PC-9 (cell line): ENCODE data around the gene USF3. TPM values are rescaled to one million over a fixed set of nuclear protein-coding genes. Genes with fewer than 3 reads are reported as not detected.

Source experiments
- BruUV-seq: library from RNA; stranded (reverse); fragments of 400-500 nt; replicated peaks from 2 replicates; lab custom pipeline; 2021; lab: Mats Ljungman, UMichigan
- CTCF ChIA-PET: fragments of 300-600 bp; sonication (Branson Sonifier 250); formaldehyde crosslinking; loops from one replicate; lab custom pipeline; 2022; ENCODE audit warnings: antibody characterized with exemption; lab: Charles Lee
- POLR2A ChIA-PET: fragments of 300-600 bp; sonication (Branson Sonifier 250); formaldehyde crosslinking; loops from one replicate; lab custom pipeline; 2022; ENCODE audit warnings: antibody characterized with exemption; ENCODE audit not compliant: unreplicated experiment; lab: Charles Lee
- DNase-seq, 2 experiments: peaks; one replicate each; pipeline versions ENCODE4 v3.0.0 to v3.0.0-alpha.2; 2015 to 2022; ENCODE audit warnings: mixed read lengths in 1 of 2
- H2AFZ ChIP-seq: fragments of 200-600 bp; sonication (generic); 2 replicates; pipeline ENCODE4 v1.8.1; 2017; ENCODE audit warnings: antibody characterized with exemption
- H3F3A ChIP-seq: fragments of 200-600 bp; sonication (generic); 2 replicates; pipeline ENCODE4 v1.8.1; 2017; ENCODE audit warnings: antibody characterized with exemption, mild to moderate bottlenecking, low read depth; ENCODE audit not compliant: insufficient read depth
- H3K27ac ChIP-seq: fragments of 200-600 bp; sonication (generic); 2 replicates; pipeline ENCODE4 v1.6.1; 2016; ENCODE audit warnings: mixed run types
- H3K27me3 ChIP-seq: fragments of 200-600 bp; sonication (generic); 2 replicates; pipeline ENCODE4 v1.6.1; 2016; ENCODE audit warnings: low read depth, mixed run types; ENCODE audit not compliant: insufficient read depth
- H3K36me3 ChIP-seq: fragments of 200-600 bp; sonication (generic); 2 replicates; pipeline ENCODE4 v1.6.1; 2016; ENCODE audit warnings: low read depth, mixed run types
- H3K4me1 ChIP-seq: fragments of 200-600 bp; sonication (generic); replicated peaks from 2 replicates; pipeline ENCODE4 v1.6.1; 2016; ENCODE audit warnings: mixed run types; ENCODE audit not compliant: insufficient read depth
- H3K4me2 ChIP-seq: fragments of 200-600 bp; sonication (generic); 2 replicates; pipeline ENCODE4 v1.6.1; 2017; ENCODE audit warnings: mixed run types
- H3K4me3 ChIP-seq: fragments of 200-600 bp; sonication (generic); 2 replicates; pipeline ENCODE4 v1.6.1; 2016; ENCODE audit warnings: mixed run types
- H3K79me2 ChIP-seq: fragments of 200-600 bp; sonication (generic); 2 replicates; pipeline ENCODE4 v1.6.1; 2017; ENCODE audit warnings: low read depth, mixed run types
- H3K9me2 ChIP-seq: fragments of 200-600 bp; sonication (generic); 2 replicates; pipeline ENCODE4 v1.8.1; 2017; ENCODE audit warnings: mild to moderate bottlenecking; ENCODE audit not compliant: insufficient read depth
- H3K9me3 ChIP-seq: fragments of 200-600 bp; sonication (generic); 2 replicates; pipeline ENCODE4 v1.8.1; 2016; ENCODE audit warnings: low read depth; ENCODE audit not compliant: insufficient read depth
- H4K20me1 ChIP-seq: fragments of 200-600 bp; sonication (generic); 2 replicates; pipeline ENCODE4 v1.8.1; 2017; ENCODE audit not compliant: insufficient read depth
- CTCF ChIP-seq: fragments of 200-600 bp; sonication (generic); conservative IDR thresholded peaks from 2 replicates; pipeline ENCODE4 v1.6.1; 2017; ENCODE audit warnings: mixed run types, antibody characterized with exemption, mild to moderate bottlenecking, moderate library complexity
- EZH2 ChIP-seq: fragments of 200-600 bp; sonication (generic); IDR thresholded peaks from 2 replicates; pipeline ENCODE4 v1.8.0; 2017; ENCODE audit warnings: antibody characterized with exemption, low read depth
- intact Hi-C: fragments of 100-400 bp; cut with micrococcal nuclease; formaldehyde crosslinking; loops from one replicate; pipeline ENCODE4 v1.10.0; 2022; ENCODE audit not compliant: unreplicated experiment
- total RNA-seq: library from RNA; stranded (reverse); gene quantifications from 2 replicates; pipeline ENCODE4 v1.2.3, GENCODE V29; 2021

The USF3 gene
- total RNA-seq, 1 experiment from 2014 or later = 12.8 TPM

DNA sequence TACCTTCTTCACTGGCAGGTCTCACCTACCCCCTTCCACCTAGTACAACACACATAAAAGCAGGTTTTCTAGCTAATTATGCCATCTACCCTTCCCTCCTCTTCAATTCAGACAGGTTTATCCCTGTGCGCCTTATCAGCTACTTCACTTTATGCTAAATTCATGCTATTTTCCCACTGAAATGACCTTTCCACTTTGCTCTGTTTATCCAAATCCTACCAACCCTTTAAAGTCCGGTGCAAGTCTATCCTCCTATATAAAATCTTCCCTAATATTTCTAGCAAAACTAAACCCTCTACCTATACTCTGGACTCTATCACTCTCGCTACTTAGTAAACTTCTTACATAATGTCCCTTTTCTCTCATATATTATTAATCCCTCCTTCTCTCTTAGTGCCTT lies 6.0 kb downstream of the USF3 start:
- Histone ChIP-seq H3K4me3 (no peak overlapping the region), H3K27me3 (no peaks in the 10 kb centered on the region), H3K79me2 (peaks cover 25% of the 10 kb centered on the region), H3F3A (peaks cover 8% of the 10 kb centered on the region; the same call in 1 of the 2 replicates), H3K9me2 (no peaks in the 10 kb centered on the region), H3K9me3 (no peaks in the 10 kb centered on the region; the same call in 1 of the 2 replicates), H4K20me1 (no peaks in the 10 kb centered on the region), H3K36me3 (no peaks in the 10 kb centered on the region), H3K4me2 (no peak overlapping the region), H3K4me1 (peaks cover 7% of the 10 kb centered on the region), H3K27ac (no peak overlapping the region), H2AFZ (no peak overlapping the region)
- POLR2A ChIA-PET = interaction anchor here (0.5 kb wide), 1 partner anchor 502 kb away, joined by 6 read pairs; no protein-coding TSS in a partner anchor
- CTCF ChIA-PET = interaction anchor here (0.7 kb wide), 1 partner anchor 623 kb away, joined by 3 read pairs; no protein-coding TSS in a partner anchor
- intact Hi-C loops = loop anchor here (10.0 kb wide), 2 partner anchors 196 to 1126 kb away; partner anchors contain the start of genes ATG3 and SLC35A5
- TF ChIP-seq EZH2 = no peak
- no peak for TF ChIP-seq CTCF
- no TSS peak for BruUV-seq
- no peak for DNase-seq

DNA sequence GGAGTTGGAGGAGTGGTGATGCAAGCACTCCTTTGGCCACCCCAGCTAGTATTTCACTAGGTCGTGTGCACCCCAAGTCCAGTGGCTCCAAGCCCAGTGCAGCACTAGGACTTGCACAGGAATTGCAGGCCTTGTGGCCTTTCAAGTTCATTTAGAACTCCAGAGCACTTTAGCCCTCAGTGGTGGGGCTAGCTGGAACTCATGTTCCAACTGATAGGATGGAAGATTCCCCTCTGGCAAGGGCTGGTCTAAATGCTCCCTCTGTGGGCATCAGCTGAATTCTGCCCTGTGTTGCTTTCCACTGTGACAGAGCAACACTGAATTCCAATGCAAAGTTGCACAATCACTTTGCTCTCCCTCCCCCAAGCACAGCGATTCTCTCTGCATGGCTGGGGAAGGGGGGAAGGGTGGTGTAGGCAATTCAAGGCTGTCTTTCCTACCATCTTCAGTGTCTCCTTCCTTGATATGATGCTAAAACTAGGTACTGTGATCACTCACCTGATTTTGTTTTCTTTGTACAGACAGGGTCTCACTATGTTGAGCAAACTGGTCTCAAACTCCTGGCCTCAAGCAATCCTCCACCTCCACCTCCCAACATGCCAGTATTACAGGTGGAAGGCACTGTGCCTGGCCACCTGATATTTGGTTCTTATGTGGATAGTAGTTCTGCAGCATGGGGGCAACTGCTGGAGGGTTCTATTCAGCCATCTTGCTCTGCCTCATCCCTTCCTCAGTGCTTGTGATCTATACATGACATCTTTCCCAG lies 10.3 kb downstream of the USF3 start:
- Histone ChIP-seq H3K4me2 (no peak overlapping the region), H3K9me2 (no peaks in the 10 kb centered on the region), H3F3A (no peaks in the 10 kb centered on the region), H3K9me3 (no peaks in the 10 kb centered on the region; the same call in 1 of the 2 replicates), H3K27me3 (no peaks in the 10 kb centered on the region), H3K79me2 (no peaks in the 10 kb centered on the region), H3K36me3 (no peaks in the 10 kb centered on the region), H2AFZ (no peak overlapping the region), H4K20me1 (no peaks in the 10 kb centered on the region), H3K4me1 (no peaks in the 10 kb centered on the region), H3K27ac (no peak overlapping the region), H3K4me3 (no peak overlapping the region)
- intact Hi-C loops = no loop called here
- no peak for DNase-seq
- CTCF ChIA-PET = no interaction called here
- POLR2A ChIA-PET = no interaction called here
- no TSS peak for BruUV-seq
- no peak for TF ChIP-seq CTCF
- no peak for TF ChIP-seq EZH2

DNA sequence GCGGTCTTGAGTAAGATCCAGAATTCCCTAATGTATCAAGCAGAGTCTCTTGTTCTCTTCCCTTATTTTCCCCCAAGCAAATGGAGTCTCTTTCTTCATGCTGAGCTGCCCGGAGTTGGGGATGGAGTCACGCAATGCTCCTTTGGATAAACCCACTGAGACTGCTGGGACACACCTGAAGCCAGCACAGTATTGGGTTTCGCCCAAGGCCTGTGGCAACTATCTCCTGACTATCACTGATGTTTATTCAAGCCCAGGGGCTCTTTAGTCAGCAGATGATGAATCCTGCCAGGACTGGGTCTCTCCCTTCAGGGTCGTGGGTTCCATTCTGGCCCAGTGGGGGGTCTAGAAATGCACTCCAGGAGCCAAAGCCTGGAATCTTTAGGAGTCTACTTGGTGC lies 11.3 kb downstream of the USF3 start:
- H3K27me3 ChIP-seq = no peaks in the 10 kb centered on the region
- BruUV-seq = no TSS peak
- ChIA-PET CTCF (interaction anchor here (0.6 kb wide), 1 partner anchor 833 kb away, joined by 8 read pairs; no protein-coding TSS in a partner anchor), POLR2A (no interaction called here)
- TF ChIP-seq CTCF (no peak), EZH2 (no peak)
- H3K79me2 ChIP-seq = no peaks in the 10 kb centered on the region
- H3K4me1 ChIP-seq = no peaks in the 10 kb centered on the region
- DNase-seq = no peak
- no peak overlapping the region for H2AFZ ChIP-seq
- H3F3A ChIP-seq = no peaks in the 10 kb centered on the region
- H3K27ac ChIP-seq = no peak overlapping the region
- H3K9me2 ChIP-seq = no peaks in the 10 kb centered on the region
- no peaks in the 10 kb centered on the region for H4K20me1 ChIP-seq
- H3K9me3 ChIP-seq = no peaks in the 10 kb centered on the region; the same call in 1 of the 2 replicates
- no peak overlapping the region for H3K4me3 ChIP-seq
- intact Hi-C loops = no loop called here
- H3K4me2 ChIP-seq = no peak overlapping the region
- H3K36me3 ChIP-seq = no peaks in the 10 kb centered on the region
